OCI-LY3 (cell line): ENCODE measurements around the gene SPNS3.

ENCODE experiments used
- CTCF ChIP-seq: fragments of 200-600, 300-600 bp; sonication (generic); IDR thresholded peaks from 2 replicates; pipeline ENCODE4 v1.5.1; 2014; ENCODE audit warnings: antibody characterized with exemption, low read length, low read depth
- EZH2phosphoT487 ChIP-seq: fragments of 200-600 bp; shearing (Covaris generic); IDR thresholded peaks from 2 replicates; pipeline ENCODE4 v1.6.1; 2018; ENCODE audit warnings: antibody characterized with exemption, mixed run types, low read depth

GRCh38 chr17:4490109-4490591 lies 56.4 kb downstream of the SPNS3 start:
- no peak for TF ChIP-seq CTCF
- no peak for TF ChIP-seq EZH2phosphoT487
